ENCODE measurements around the gene FOCAD.

GRCh38 chr9:20978249-20978648 is 294.2 kb downstream of the FOCAD start:
- TF ChIP-seq POLR2A (IDR thresholded peaks at IDR 0.05; ENCODE audit: low read depth, low read length): no peak
- TF ChIP-seq POLR2AphosphoS5 (IDR thresholded peaks at IDR 0.05; ENCODE audit: low read depth, low read length): no peak
- TF ChIP-seq PAX5 (IDR thresholded peaks at IDR 0.05; ENCODE audit: insufficient read depth, low read length, severe bottlenecking): no peak
- no peak for TF ChIP-seq SPI1 (IDR thresholded peaks at IDR 0.05; ENCODE audit: low read depth, low read length)

Data from GM12891 (cell line).